ENCODE measurements around the gene VTCN1. TPM values are rescaled to one million over a fixed set of nuclear protein-coding genes. Genes with fewer than 3 reads are reported as not detected.

VTCN1 gene
- total RNA-seq, 4 donors from 2014 or later: not detected

- H3K9me3 ChIP-seq: no peaks in the 10 kb centered on the region
- no peaks in the 10 kb centered on the region for H3K4me1 ChIP-seq
- TF ChIP-seq CTCF (IDR thresholded peaks at IDR 0.05) (no peak), POLR2A (IDR thresholded peaks at IDR 0.05) (no peak)
- no peak overlapping the region for H3K27ac ChIP-seq
- DNase-seq: no peak
- no peaks in the 10 kb centered on the region for H3K27me3 ChIP-seq
- intact Hi-C loops (cut with DNase I): no loop called here
- WGBS, 2 donors: 89 to 90% methylated on average over 3 of the region's 3 CpGs
- no peaks in the 10 kb centered on the region for H3K36me3 ChIP-seq
- H3K4me3 ChIP-seq (replicated peaks in 1 of 3): no peak overlapping the region
Observed at GRCh38 chr1:117229217-117229616, 18.5 kb upstream of the VTCN1 start.

- no peak for DNase-seq
- H3K27me3 ChIP-seq: no peaks in the 10 kb centered on the region
- 79 to 83% methylated on average over 4 of the region's 4 CpGs for WGBS, 2 donors
- no peaks in the 10 kb centered on the region for H3K9me3 ChIP-seq
- TF ChIP-seq POLR2A (IDR thresholded peaks at IDR 0.05): no peak
- TF ChIP-seq CTCF (IDR thresholded peaks at IDR 0.05): no peak
- H3K4me1 ChIP-seq: no peaks in the 10 kb centered on the region
- intact Hi-C loops (cut with DNase I): no loop called here
- H3K36me3 ChIP-seq: no peaks in the 10 kb centered on the region
- no peak overlapping the region for H3K4me3 ChIP-seq (replicated peaks in 1 of 3)
- no peak overlapping the region for H3K27ac ChIP-seq
Observed at GRCh38 chr1:117225931-117226330, 15.2 kb upstream of the VTCN1 start.

GRCh38 chr1:117216718-117217117, 6.0 kb upstream of the VTCN1 start:
- H3K4me1 ChIP-seq: no peaks in the 10 kb centered on the region
- H3K27me3 ChIP-seq: no peaks in the 10 kb centered on the region
- no peaks in the 10 kb centered on the region for H3K36me3 ChIP-seq
- TF ChIP-seq POLR2A (IDR thresholded peaks at IDR 0.05): no peak
- no peak for TF ChIP-seq CTCF (IDR thresholded peaks at IDR 0.05)
- H3K4me3 ChIP-seq (replicated peaks in 1 of 3): no peak overlapping the region
- no peak for DNase-seq
- no peak overlapping the region for H3K27ac ChIP-seq
- H3K9me3 ChIP-seq: no peaks in the 10 kb centered on the region
- WGBS, 2 donors: 70 to 75% methylated on average over 4 of the region's 4 CpGs
- intact Hi-C loops (cut with DNase I): no loop called here

- Histone ChIP-seq H3K9me3 (no peaks in the 10 kb centered on the region), H3K4me3 (replicated peaks in 1 of 3) (no peak overlapping the region), H3K4me1 (no peaks in the 10 kb centered on the region), H3K36me3 (no peaks in the 10 kb centered on the region), H3K27ac (no peak overlapping the region), H3K27me3 (no peaks in the 10 kb centered on the region)
- intact Hi-C loops (cut with DNase I): no loop called here
- TF ChIP-seq CTCF (IDR thresholded peaks at IDR 0.05) (no peak), POLR2A (IDR thresholded peaks at IDR 0.05) (no peak)
- DNase-seq: no peak
- 78 to 93% methylated on average over 11 of the region's 12 CpGs for WGBS, 2 donors
Observed at GRCh38 chr1:117215733-117216462, 5.2 kb upstream of the VTCN1 start.

- TF ChIP-seq POLR2A (IDR thresholded peaks at IDR 0.05) (no peak), CTCF (IDR thresholded peaks at IDR 0.05) (no peak)
- WGBS, 2 donors: 63 to 69% methylated on average over 3 of the region's 3 CpGs
- H3K9me3 ChIP-seq: no peaks in the 10 kb centered on the region
- no peaks in the 10 kb centered on the region for H3K4me1 ChIP-seq
- H3K36me3 ChIP-seq: no peaks in the 10 kb centered on the region
- no peak for DNase-seq
- no peak overlapping the region for H3K4me3 ChIP-seq (replicated peaks in 1 of 3)
- intact Hi-C loops (cut with DNase I): no loop called here
- H3K27me3 ChIP-seq: no peaks in the 10 kb centered on the region
- no peak overlapping the region for H3K27ac ChIP-seq
Observed at GRCh38 chr1:117215019-117215418, 4.3 kb upstream of the VTCN1 start.
